ENCODE results near the gene CMTM7.
"Not testable (repeated sequence)": the region's sequence is repeated elsewhere in the genome, so short reads cannot be mapped to it uniquely, and the experiment has no call there.

The CMTM7 gene

DNA sequence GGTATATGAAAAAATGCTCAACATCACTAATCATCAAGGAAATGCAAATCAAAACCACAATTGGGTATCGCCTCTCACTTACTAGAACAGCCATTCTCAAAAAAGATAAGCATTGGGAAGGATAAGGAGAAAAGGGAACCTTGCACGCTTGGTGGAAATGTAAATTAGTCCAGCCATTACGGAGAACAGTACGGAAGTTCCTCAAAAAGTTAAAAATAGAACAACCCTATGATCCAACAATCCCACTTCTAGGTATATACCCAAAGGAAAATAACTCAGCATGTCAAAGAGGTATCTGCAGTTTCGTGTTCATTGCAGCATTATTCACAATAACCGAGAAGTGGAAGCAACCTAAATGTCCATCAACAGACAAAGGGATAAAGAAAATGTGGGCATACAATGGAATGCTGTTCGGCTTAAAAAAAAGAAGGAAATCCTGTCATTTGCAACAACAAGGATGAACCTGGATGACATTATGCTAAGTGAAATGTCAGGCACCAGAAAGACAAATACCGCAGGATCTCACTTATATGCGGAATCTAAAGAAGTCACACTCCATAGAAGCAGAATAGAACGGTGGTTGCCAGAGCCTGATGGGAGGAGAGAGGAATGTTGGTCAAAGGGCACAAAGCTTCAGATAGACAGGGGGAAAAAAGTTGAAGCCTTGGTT is 11.7 kb upstream of the CMTM7 start:
- DNase-seq (ENCODE audit: extremely low read depth, low read depth): no peak
- no peak overlapping the region for H3K4me3 ChIP-seq (replicated peaks; ENCODE audit: low read depth, low read length)
- TF ChIP-seq, protein P1, sequence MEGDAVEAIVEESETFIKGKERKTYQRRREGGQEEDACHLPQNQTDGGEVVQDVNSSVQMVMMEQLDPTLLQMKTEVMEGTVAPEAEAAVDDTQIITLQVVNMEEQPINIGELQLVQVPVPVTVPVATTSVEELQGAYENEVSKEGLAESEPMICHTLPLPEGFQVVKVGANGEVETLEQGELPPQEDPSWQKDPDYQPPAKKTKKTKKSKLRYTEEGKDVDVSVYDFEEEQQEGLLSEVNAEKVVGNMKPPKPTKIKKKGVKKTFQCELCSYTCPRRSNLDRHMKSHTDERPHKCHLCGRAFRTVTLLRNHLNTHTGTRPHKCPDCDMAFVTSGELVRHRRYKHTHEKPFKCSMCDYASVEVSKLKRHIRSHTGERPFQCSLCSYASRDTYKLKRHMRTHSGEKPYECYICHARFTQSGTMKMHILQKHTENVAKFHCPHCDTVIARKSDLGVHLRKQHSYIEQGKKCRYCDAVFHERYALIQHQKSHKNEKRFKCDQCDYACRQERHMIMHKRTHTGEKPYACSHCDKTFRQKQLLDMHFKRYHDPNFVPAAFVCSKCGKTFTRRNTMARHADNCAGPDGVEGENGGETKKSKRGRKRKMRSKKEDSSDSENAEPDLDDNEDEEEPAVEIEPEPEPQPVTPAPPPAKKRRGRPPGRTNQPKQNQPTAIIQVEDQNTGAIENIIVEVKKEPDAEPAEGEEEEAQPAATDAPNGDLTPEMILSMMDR (IDR thresholded peaks at IDR 0.05; ENCODE audit: low read depth, low read length, missing control alignments): no peak

DNA sequence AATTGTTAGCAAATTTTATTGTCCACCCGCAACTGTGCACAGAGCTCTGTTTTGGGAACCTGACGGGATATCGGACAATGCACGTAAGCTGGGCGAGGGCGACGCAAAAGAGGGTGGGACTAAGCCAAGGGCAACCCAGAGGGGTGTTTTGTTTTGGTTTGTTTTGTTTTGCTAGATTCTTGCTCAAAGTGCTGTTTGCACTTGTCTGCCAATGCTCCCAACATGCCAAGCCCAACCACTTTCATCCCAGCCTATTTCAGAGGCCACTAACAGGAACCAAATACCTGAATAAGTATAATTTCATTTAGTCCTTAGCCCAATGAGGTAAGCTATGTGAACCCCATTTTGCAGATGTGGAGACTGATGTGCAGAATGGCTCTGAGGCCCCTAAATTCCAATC is 9.7 kb upstream of the CMTM7 start:
- H3K4me3 ChIP-seq (replicated peaks; ENCODE audit: low read depth, low read length): no peak overlapping the region
- TF ChIP-seq, protein P1 (IDR thresholded peaks at IDR 0.05; ENCODE audit: low read depth, low read length, missing control alignments): no peak
- DNase-seq (ENCODE audit: extremely low read depth, low read depth): no peak

DNA sequence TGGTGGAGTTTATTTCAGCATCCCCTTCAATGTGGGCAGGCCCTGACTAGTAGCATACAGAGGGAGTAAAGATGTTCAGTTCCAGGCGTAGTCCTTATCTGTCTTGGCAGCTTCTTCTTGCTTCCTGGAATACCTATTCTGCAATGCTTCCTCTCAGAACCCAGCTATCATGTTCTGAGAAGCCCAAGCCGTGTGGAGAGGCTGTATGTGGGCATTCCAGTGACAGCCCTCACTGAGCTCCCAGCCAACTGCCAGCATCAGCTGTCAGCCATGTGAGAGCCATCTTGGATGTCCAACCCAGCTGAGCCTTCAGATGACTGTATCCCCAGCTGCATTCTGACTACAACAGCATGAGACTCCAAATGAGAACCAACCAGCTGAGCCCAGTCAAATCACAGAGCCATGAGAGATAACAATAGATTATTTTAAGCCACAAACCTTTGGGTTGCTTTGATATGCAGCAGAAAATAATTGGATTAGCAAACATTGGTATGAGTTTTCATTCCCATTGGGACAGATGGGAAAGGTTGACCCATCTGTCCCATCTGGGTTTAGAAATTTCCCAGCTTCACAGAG is 8.4 kb upstream of the CMTM7 start:
- no peak for DNase-seq (ENCODE audit: extremely low read depth, low read depth)
- TF ChIP-seq, protein P1 (IDR thresholded peaks at IDR 0.05; ENCODE audit: low read depth, low read length, missing control alignments): no peak
- no peak overlapping the region for H3K4me3 ChIP-seq (replicated peaks; ENCODE audit: low read depth, low read length)

DNA sequence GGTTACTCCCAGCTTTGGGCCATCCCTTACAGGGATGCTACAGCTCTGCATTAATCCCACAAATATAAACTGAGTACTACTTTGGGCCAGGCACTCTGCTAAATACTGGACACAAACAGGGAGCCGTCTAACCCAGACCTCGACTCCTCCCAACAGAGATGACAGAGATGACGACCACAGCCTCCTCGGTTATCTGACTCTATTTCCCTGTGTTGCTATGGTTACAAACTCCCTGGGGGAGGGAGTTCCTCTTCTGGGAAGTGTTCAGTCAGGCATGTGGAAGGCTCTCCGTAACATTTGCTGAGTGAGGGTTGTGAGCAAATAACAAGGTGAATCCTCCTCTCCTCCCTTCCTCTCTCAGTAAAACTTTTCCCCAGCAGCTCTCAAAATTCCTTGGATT is 6.7 kb upstream of the CMTM7 start:
- no peak for DNase-seq (ENCODE audit: extremely low read depth, low read depth)
- H3K4me3 ChIP-seq (replicated peaks; ENCODE audit: low read depth, low read length): no peak overlapping the region
- TF ChIP-seq, protein P1 (IDR thresholded peaks at IDR 0.05; ENCODE audit: low read depth, low read length, missing control alignments): no peak

DNA sequence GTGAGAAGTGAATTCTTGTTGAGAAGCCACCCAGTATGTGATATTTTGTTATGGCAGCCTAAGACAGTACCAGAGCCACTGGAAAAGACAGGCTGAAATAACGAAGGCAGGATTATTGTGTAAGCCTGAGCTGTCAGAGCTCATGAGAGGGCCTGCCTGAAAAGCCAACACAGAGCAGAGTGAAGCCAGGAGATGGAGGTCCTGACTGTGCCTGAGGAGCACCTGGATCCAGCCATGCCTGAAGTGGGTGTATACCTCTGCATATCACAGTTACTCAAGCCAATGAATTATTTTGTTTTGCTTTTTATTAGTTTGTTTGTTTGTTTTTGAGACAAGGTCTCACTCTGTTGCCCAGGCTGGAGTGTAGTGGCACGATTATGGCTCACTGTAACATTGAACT is 4.1 kb upstream of the CMTM7 start:
- TF ChIP-seq, protein P1 (IDR thresholded peaks at IDR 0.05; ENCODE audit: low read depth, low read length, missing control alignments): no peak
- DNase-seq (ENCODE audit: extremely low read depth, low read depth): no peak

DNA sequence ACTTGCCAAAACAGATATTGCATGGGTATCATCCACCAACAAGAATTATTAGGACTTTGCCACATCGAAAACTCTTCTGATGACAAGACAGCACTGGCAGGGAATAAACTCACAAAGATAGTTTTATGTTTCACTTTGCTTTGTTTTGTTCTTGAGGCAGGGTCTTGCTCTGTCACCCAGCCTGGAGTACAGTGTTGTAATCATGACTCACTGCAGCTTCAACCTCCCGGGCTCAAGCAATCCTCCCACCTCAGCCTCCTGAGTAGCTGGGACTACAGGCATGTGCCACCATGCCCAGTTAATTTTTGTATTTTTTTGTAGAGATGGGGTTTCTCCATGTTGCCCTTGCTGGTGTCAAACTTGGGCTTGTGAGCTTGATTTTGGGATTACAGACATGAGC is 2.1 kb upstream of the CMTM7 start:
- not testable (repeated sequence) for DNase-seq (ENCODE audit: extremely low read depth, low read depth)

More for the DNA sequence above, 4.1 kb upstream of the CMTM7 start:
- H3K4me3 ChIP-seq (replicated peaks; ENCODE audit: low read depth, low read length): no peak overlapping the region

DNA sequence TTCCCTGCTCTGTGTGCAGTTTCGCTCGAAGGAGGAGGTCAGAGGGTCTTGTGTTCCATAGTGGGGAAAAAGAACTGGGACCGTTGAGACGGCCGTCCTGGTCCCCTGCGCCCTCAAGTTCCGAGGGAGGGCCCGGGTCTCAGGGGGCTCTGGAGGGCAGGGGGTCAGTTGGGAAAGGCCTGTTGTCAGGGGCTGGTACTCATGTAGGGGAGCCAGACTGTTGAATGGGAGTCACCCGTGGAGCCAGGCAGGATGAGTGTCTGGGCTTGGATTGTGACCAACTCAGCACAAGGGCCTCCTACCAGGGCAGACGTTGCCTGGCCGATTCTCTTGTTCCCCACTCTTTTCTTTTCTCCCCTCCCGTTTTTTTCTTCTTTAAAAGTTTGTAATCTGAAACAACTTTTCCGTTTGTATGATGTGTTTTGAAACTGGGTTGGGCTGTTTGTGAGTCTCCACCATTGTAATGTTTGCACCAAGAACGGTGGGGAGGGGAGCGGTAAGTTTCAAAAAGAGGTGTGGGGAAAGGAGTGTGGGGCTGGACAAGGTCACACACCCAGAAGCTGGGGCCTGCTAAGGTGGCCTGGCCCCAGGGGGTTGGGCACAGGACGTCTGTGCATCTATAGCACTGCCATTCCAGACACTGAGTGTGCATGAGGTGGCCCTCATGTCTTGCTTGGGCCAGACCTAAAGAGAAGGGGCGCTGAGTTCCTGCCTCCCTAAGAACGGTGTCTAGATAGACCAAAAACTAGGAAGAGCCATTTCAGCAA is 1.1 kb downstream of the CMTM7 start:
- TF ChIP-seq, protein P1 (IDR thresholded peaks at IDR 0.05; ENCODE audit: low read depth, low read length, missing control alignments): no peak

More for the DNA sequence above, 2.1 kb upstream of the CMTM7 start:
- H3K4me3 ChIP-seq (replicated peaks; ENCODE audit: low read depth, low read length): not testable (repeated sequence)

More for the DNA sequence above, 1.1 kb downstream of the CMTM7 start:
- DNase-seq (ENCODE audit: extremely low read depth, low read depth): no peak
- peak overlapping the region; percentile 73 for H3K4me3 ChIP-seq (replicated peaks; ENCODE audit: low read depth, low read length)

Data from HFF-Myc (cell line).